ENCODE measurements around the gene ATG14.
"Not testable (repeated sequence)": the region's sequence is repeated elsewhere in the genome, so short reads cannot be mapped to it uniquely, and the experiment has no call there.

The ATG14 gene

GRCh38 chr14:55432628-55433027 is 21.0 kb upstream of the ATG14 start:
- DNase-seq = no peak

DNA sequence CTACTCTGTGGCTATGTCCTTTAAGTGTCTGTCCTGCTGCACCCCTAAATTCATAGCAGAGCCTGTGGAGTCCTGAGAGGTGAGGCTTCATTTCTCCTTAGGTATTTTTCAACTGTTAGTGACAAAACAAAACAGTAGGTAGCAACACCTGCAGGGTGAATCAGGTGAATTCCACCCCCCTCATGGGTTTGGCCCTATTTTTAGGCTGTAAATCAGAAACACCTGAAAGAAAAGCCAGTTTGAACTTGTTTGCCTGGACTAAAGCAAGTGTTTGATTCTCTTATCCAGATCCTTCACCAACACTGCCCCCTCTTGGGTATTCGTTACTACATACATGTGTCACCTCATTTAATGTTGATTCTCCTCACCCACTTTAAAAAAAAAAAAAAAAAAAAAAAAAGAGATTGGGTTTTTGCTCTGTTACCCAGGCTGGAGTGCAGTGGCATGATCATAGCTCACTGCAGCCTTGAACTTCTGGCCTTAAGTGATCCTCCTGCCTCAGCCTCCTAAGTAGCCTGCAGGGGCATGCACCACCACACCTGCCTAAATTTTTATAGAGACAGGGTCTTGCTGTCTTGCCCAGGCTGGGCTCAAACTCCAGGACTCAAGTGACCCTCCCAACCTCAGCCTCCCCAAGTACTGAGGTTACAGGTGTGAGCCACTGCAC is 18.5 kb upstream of the ATG14 start:
- peak in 1 of 2 donors; percentile 19 for DNase-seq

DNA sequence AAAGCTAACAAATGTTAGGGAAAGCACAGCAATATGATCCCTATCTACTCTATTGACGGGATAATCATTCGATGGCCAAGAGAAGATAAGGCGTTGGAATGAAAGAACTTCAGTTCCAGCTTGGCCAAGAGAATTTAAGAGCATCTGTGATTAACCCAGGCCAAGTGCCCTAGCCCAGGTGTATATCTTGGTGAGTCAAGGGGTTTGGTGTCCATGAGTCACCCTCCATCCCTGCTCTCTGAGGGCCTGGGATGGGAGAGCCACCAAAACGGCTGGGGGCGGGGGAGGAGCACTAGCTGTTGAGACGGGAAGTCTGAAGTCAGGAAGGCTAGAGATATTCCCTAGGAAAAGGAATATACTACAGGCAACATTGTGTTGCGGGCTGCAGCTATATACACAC is 15.8 kb upstream of the ATG14 start:
- DNase-seq = no peak

GRCh38 chr14:55426891-55427290 is 15.3 kb upstream of the ATG14 start:
- DNase-seq = no peak

DNA sequence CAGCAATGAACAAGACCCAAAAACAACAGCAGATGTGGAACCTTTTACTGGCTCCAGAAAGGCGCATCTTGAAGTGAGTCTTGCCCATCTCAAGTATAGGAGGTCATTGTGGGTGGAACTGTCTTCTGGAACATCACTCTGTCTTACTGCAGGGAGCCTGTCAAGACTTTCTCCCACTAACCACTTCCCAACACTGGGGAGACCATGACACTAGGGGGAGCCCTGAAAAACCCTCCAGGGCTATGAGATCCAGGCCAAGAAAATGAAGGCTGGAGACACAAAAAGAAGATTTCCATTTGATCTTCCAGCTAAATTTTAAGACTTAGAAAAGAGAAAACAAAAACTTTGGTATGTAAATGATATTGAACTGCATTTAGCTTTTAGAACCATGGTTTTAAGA is 13.5 kb upstream of the ATG14 start:
- no peak for DNase-seq

- DNase-seq = no peak
Observed at GRCh38 chr14:55423969-55424368, 12.3 kb upstream of the ATG14 start.

- not testable (repeated sequence) for DNase-seq
Observed at GRCh38 chr14:55422338-55422737, 10.7 kb upstream of the ATG14 start.

GRCh38 chr14:55419663-55420062 is 8.0 kb upstream of the ATG14 start:
- no peak for DNase-seq

GRCh38 chr14:55418411-55418810 is 6.8 kb upstream of the ATG14 start:
- DNase-seq = no peak

DNA sequence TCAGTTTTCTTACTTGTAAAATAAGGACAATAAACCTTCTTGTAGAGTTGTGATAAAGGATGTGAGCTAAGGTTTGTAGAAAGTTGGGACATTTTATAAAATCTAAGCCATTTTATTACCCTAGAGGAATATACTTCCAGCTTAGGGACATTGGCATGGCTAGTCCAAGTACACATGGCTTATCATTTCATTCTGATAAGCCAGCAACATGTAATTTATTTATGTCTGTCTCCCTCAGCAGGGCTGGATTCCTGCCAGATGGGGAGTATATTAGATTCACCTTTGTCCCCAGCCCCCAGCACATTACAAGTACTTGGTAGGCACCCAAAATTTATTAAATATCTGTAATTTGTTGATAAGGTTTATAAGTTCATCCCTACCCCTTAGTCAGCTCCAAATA is 6.3 kb upstream of the ATG14 start:
- DNase-seq = no peak

- peak; percentile 23 to 28 for DNase-seq
Observed at GRCh38 chr14:55416866-55417265, 5.2 kb upstream of the ATG14 start.

GRCh38 chr14:55414551-55414950 is 2.9 kb upstream of the ATG14 start:
- no peak for DNase-seq

GRCh38 chr14:55412676-55413075 is 1.0 kb upstream of the ATG14 start:
- no peak for DNase-seq

GRCh38 chr14:55410876-55411275 is 754 bp downstream of the ATG14 start:
- DNase-seq = no peak

DNA sequence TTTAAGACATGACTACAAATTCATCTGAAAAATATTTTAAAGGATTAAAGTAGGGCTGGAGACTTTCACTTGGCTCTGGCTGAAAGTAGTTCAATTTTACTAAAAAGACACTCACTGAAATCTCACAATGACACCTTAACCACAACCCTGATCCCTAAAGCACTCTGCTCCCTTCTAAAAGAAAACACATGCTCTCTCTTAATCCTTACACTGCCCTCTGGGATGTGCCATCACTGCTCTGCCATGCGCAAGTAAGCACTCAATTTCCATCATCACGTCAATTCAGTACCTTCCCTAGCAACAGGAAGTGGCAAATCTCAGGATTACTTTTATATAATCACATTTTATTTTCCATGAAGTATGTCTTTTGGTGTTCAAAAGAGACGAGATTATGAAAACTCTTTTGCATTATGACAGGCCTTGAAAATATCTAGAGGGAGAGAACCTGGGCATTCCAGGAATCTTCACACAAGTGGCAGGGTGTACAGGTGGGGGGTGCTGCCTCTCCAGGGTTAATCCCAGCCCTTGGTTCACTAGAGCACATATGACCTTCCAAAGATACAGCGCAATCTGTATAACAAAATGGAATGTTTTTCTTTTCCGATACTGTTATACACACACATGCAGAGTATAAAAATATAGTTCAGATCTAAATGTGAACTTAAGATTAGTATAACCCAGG is 7.3 kb downstream of the ATG14 start:
- DNase-seq = no peak

- no peak for DNase-seq
Observed at GRCh38 chr14:55401751-55402150, 9.9 kb downstream of the ATG14 start.

- no peak for DNase-seq
Observed at GRCh38 chr14:55399852-55400251, 11.8 kb downstream of the ATG14 start.

DNA sequence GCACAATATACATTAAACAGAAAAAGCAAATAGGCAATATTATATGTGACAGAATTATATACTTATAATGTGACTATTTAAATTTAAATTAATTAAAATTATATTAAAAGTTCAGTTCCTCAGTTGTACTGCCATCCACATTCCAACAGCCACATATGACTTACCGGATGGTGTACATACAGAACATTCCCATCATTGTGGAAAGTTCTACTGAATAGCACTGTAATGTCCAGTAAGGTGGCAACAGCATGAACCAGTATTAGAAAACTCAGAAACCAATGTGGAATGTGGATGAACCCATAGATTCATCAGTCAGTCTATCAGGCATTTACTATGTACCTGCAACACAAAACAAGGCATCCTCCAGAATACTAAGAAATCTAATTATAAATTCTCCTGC is 12.4 kb downstream of the ATG14 start:
- DNase-seq = no peak

DNA sequence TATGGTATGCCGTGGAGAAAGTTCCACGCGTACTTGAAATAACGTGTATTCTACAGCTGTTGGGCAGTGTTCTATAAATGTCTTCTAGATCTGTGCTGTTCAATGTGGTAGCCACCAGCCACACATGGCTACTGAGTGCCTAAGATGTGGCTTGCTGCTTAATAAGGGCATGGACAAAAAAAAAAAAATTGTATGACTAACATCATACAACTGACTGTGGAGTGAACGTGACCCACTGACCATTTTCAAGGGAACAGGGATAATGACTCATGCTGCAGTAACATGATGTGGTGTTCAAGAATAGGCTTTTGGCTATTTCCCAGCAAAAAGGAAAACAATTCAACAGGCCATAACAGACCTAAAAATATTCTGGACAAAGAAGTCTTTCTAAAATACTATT is 13.0 kb downstream of the ATG14 start:
- DNase-seq = no peak

DNA sequence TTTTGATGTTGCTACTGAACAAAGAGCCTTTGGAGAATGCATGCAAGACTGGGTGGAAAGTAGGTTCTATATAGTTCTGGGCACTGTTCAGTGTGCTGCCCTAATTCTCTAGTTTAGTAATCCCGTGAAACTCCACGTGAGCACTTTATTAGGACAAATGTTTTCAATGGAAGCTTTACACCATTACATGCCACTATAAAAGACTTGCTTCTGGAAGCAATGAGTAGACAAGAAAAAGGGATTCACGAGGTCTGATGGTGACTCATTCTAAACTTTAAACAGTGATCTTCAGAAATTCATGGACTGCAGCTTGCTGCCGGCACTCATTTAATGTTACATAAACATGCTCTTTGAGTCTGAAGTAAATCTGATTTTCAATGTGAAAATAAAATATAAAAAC is 22.3 kb downstream of the ATG14 start:
- no peak for DNase-seq

- no peak for DNase-seq
Observed at GRCh38 chr14:55388160-55388559, 23.5 kb downstream of the ATG14 start.

DNA sequence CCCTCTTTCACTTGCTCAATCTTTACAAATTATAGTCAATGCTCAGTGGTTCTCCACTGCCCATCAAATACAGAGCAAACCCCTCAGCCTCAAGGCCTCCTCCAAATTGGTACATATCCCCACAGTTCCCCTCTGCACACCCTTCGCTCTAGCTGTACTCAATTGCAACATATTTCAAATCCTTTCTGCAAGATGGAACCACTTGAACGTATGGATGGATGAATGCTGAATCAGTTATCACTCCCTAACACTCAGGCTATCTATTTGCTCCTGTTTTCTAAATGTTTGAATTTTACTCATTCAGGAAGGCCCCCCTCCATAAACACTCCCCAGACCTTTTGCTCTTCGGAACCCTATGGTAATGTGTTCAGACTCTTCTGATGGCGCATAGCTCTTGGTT is 24.5 kb downstream of the ATG14 start:
- DNase-seq = no peak

- DNase-seq = no peak
Observed at GRCh38 chr14:55386037-55386808, 25.4 kb downstream of the ATG14 start.

DNA sequence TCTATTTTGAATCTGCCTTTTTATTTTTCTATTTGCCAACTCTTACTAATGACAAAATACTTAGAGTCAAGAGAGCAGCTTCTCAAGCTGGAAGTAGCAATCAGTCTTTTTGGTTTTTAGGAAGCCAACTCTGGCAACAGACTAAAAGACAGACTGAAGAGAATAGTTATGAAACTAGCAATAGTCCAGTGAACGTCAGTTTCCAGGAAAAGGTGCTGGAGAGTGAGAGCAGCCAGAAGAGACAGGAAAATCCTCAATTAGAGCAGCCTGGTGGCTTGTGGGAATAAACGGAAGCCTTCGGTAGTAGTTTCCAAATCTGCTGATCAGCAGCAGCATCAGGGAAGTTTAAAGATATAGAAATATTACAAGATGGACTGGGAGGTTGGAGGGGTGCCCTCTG is 27.1 kb downstream of the ATG14 start:
- DNase-seq = no peak
